ENCODE results near the gene SH2D1B. TPM values are rescaled to one million over a fixed set of nuclear protein-coding genes. Genes with fewer than 3 reads are reported as not detected.

The SH2D1B gene
- total RNA-seq, 4 donors from 2014 or later = 0.10 TPM; not detected in 3

DNA sequence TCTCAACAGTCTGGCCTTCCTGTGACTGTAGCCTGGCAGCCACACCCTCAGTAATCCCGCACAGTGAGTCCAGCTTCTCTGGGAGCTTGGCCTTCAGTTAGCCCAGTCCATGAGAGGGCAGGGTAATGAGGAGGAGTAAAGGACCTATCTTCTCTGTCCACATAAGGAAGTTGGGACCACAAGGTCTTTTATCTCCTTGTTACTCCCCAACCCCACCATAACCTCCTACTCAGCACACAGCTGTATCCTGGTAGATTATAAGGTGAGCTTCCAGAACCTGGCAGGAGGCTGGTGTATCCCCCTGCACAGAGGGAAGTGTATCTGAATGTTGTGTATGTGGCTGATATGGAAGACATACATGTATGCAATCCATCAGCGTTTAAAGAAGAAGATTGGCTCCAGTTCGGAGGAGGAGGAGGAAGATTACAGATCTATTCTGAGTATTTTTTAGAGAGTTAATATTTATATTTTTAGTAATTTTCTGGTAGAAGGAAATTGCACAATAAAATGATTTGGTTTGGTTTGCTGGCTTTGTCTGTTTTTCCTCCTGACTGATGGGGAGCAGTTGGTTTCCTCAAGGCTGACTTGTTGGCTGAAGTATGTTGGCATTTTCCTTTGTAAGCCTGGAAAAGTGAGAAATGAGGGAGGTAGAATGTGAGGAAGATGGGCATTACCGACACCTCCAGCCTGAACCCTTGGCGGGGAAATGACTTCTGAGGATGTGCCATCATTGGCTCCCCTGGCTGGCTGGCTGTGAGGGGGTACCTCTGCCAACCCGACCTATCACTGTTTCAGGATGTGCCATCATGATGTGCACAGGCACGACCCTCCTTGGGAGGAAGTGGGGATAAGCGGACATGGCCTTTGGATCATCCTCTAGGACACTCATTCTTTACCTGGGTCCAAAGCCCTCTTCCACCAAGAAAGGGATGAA is 25.4 kb downstream of the SH2D1B start:
- TF ChIP-seq EP300 (IDR thresholded peaks at IDR 0.05) (no peak), POLR2AphosphoS5 (IDR thresholded peaks at IDR 0.05) (no peak), POLR2A (IDR thresholded peaks at IDR 0.05) (no peak)
- TF ChIP-seq, protein P1, sequence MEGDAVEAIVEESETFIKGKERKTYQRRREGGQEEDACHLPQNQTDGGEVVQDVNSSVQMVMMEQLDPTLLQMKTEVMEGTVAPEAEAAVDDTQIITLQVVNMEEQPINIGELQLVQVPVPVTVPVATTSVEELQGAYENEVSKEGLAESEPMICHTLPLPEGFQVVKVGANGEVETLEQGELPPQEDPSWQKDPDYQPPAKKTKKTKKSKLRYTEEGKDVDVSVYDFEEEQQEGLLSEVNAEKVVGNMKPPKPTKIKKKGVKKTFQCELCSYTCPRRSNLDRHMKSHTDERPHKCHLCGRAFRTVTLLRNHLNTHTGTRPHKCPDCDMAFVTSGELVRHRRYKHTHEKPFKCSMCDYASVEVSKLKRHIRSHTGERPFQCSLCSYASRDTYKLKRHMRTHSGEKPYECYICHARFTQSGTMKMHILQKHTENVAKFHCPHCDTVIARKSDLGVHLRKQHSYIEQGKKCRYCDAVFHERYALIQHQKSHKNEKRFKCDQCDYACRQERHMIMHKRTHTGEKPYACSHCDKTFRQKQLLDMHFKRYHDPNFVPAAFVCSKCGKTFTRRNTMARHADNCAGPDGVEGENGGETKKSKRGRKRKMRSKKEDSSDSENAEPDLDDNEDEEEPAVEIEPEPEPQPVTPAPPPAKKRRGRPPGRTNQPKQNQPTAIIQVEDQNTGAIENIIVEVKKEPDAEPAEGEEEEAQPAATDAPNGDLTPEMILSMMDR (IDR thresholded peaks at IDR 0.05) = no peak
- H3K4me1 ChIP-seq = no peaks in the 10 kb centered on the region
- H3K9me3 ChIP-seq = no peaks in the 10 kb centered on the region
- 66 to 100% methylated on average over 2 to 3 of the region's 8 CpGs for WGBS, 2 donors (ENCODE audit: low coverage in 1 of 2)
- no peak for ATAC-seq
- peaks cover 0 to 18% of the 10 kb centered on the region in 2 donors for H3K36me3 ChIP-seq
- H3K4me3 ChIP-seq = no peak overlapping the region
- no peaks in the 10 kb centered on the region for H3K27me3 ChIP-seq
- H3K27ac ChIP-seq = no peak overlapping the region

GRCh38 chr1:162385702-162386101 is 26.2 kb downstream of the SH2D1B start:
- WGBS, 2 donors (ENCODE audit: low coverage in 1 of 2) = no CpG with 5 or more reads among the region's 3 CpGs
- Histone ChIP-seq H3K36me3 (peaks cover 0 to 18% of the 10 kb centered on the region in 2 donors), H3K9me3 (no peaks in the 10 kb centered on the region), H3K27ac (no peak overlapping the region), H3K27me3 (no peaks in the 10 kb centered on the region), H3K4me1 (no peaks in the 10 kb centered on the region), H3K4me3 (no peak overlapping the region)
- TF ChIP-seq POLR2A (IDR thresholded peaks at IDR 0.05) = no peak
- TF ChIP-seq, protein P1 (IDR thresholded peaks at IDR 0.05) = no peak
- TF ChIP-seq EP300 (IDR thresholded peaks at IDR 0.05) = no peak
- no peak for ATAC-seq

- no peaks in the 10 kb centered on the region for H3K27me3 ChIP-seq
- no peaks in the 10 kb centered on the region for H3K9me3 ChIP-seq
- no peaks in the 10 kb centered on the region for H3K4me1 ChIP-seq
- H3K27ac ChIP-seq = no peak overlapping the region
- peaks cover 0 to 18% of the 10 kb centered on the region in 2 donors for H3K36me3 ChIP-seq
- WGBS, 2 donors (ENCODE audit: low coverage in 1 of 2) = 72% methylated on average over 3 of the region's 3 CpGs; no CpG with 5 or more reads in 1 of the 2 donors
- H3K4me3 ChIP-seq = no peak overlapping the region
- ATAC-seq = no peak
- TF ChIP-seq, protein P1 (IDR thresholded peaks at IDR 0.05) = no peak
- TF ChIP-seq EP300 (IDR thresholded peaks at IDR 0.05) = no peak
- TF ChIP-seq POLR2A (IDR thresholded peaks at IDR 0.05) = no peak
These were observed 26.7 kb downstream of the SH2D1B start for GRCh38 chr1:162385280-162385623.

DNA sequence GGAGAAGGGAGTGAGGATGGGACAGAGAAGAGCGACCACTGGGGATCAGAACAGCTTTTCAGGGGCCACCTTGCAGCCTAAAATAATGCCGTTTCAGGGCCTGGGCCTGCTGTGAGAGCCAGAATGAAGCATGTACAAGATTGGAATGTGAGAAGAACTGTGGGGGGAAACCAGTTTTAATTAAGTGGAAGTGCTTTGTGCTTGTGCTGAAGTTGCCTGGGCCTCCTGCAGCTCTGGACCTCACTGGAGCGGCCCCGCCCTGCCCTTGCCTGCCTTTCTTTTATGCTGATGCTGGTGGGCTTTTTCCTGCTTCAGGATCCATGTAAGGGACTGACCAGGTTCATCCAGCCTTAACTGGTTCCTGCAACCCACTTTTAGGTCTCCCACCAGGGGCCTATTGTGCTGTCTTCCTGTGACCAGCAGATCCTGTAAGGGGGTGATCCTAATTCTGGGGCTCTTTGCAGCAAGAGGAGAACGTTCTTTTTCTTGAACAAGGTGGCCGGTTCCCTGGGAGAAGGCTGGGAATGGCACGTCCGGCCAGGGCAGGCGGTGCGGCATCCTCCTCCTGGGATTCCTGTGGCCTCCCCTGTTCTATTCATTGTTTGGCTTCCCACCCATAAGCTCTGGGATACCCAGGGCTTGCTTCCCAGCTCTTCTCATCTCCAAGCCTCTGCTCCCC is 27.2 kb downstream of the SH2D1B start:
- no peaks in the 10 kb centered on the region for H3K27me3 ChIP-seq
- WGBS, 2 donors (ENCODE audit: low coverage in 1 of 2) = 95 to 100% methylated on average over 1 to 3 of the region's 10 CpGs
- peaks cover 0 to 18% of the 10 kb centered on the region in 2 donors for H3K36me3 ChIP-seq
- no peak overlapping the region for H3K27ac ChIP-seq
- TF ChIP-seq POLR2A (IDR thresholded peaks at IDR 0.05) (no peak), EP300 (IDR thresholded peaks at IDR 0.05) (no peak), POLR2AphosphoS5 (IDR thresholded peaks at IDR 0.05) (no peak)
- TF ChIP-seq, protein P1 (IDR thresholded peaks at IDR 0.05) = no peak
- no peak for ATAC-seq
- no peaks in the 10 kb centered on the region for H3K4me1 ChIP-seq
- no peaks in the 10 kb centered on the region for H3K9me3 ChIP-seq
- H3K4me3 ChIP-seq = no peak overlapping the region
